A204.1 (cell line): ENCODE data around the gene KBTBD4.
A peak's percentile ranks its signal among the peaks of the same experiment; 100 is the strongest.
"Not testable (repeated sequence)": the region's sequence is repeated elsewhere in the genome, so short reads cannot be mapped to it uniquely, and the experiment has no call there.

ENCODE experiments used
- FAIRE-seq: peaks from 2 replicates; lab custom pipeline; 2012; peaks lifted over from hg19 to GRCh38; lab: Jason Lieb, UNC

The KBTBD4 gene

GRCh38 chr11:47558695-47559094 lies 20.1 kb downstream of the KBTBD4 start:
- FAIRE-seq, result peak; percentile 99

GRCh38 chr11:47557004-47557403 lies 21.8 kb downstream of the KBTBD4 start:
- FAIRE-seq, result not testable (repeated sequence)

- FAIRE-seq, result no peak
These were observed 25.4 kb downstream of the KBTBD4 start for GRCh38 chr11:47553406-47553743.

- FAIRE-seq, result no peak
These were observed 26.0 kb downstream of the KBTBD4 start, which contains the start of gene CELF1 for GRCh38 chr11:47552566-47553405. TSS of gene CELF1 (minus strand) at chr11:47553132. CDS start at chr11:47499523, 53,609 bp downstream.

- no peak for FAIRE-seq
These were observed 26.7 kb downstream of the KBTBD4 start for GRCh38 chr11:47552056-47552565.

- peak; percentile 29 for FAIRE-seq
These were observed 27.7 kb downstream of the KBTBD4 start for GRCh38 chr11:47551086-47551485.

GRCh38 chr11:47550288-47551047 lies 28.3 kb downstream of the KBTBD4 start:
- no peak for FAIRE-seq

- FAIRE-seq, result not testable (repeated sequence)
These were observed 32.5 kb downstream of the KBTBD4 start for GRCh38 chr11:47546274-47546673.

GRCh38 chr11:47545298-47545697 lies 33.5 kb downstream of the KBTBD4 start:
- FAIRE-seq, result no peak

GRCh38 chr11:47541070-47541469 lies 37.7 kb downstream of the KBTBD4 start:
- no peak for FAIRE-seq

GRCh38 chr11:47539681-47540039 lies 39.1 kb downstream of the KBTBD4 start:
- FAIRE-seq, result no peak

GRCh38 chr11:47538741-47539565 lies 39.8 kb downstream of the KBTBD4 start:
- FAIRE-seq, result no peak

GRCh38 chr11:47536915-47537314 lies 41.9 kb downstream of the KBTBD4 start:
- FAIRE-seq, result no peak

- no peak for FAIRE-seq
These were observed 44.0 kb downstream of the KBTBD4 start for GRCh38 chr11:47534704-47535251.

- FAIRE-seq, result no peak
These were observed 45.0 kb downstream of the KBTBD4 start for GRCh38 chr11:47533690-47534151.

- FAIRE-seq, result no peak
These were observed 46.1 kb downstream of the KBTBD4 start for GRCh38 chr11:47532597-47533213.

- FAIRE-seq, result no peak
These were observed 47.1 kb downstream of the KBTBD4 start for GRCh38 chr11:47531666-47532065.

GRCh38 chr11:47530721-47531120 lies 48.0 kb downstream of the KBTBD4 start:
- not testable (repeated sequence) for FAIRE-seq

GRCh38 chr11:47529951-47530350 lies 48.8 kb downstream of the KBTBD4 start:
- FAIRE-seq, result no peak

GRCh38 chr11:47527186-47527585 lies 51.6 kb downstream of the KBTBD4 start:
- FAIRE-seq, result no peak

GRCh38 chr11:47526032-47526431 lies 52.7 kb downstream of the KBTBD4 start:
- FAIRE-seq, result not testable (repeated sequence)
